Neuron (in vitro differentiated cells): ENCODE results near the gene TAS2R13.

Experiments
- H2AFZ ChIP-seq: one replicate; pipeline ENCODE4 v1.6.1; 2013; ENCODE audit warnings: low read depth, mild to moderate bottlenecking, inconsistent platforms, low read length, moderate library complexity
- H3K27me3 ChIP-seq: one replicate; pipeline ENCODE4 v1.6.1; 2013; ENCODE audit warnings: low read length; ENCODE audit not compliant: insufficient read depth
- H3K36me3 ChIP-seq: one replicate; pipeline ENCODE4 v1.6.1; 2013; ENCODE audit warnings: low read length; ENCODE audit not compliant: insufficient read depth
- H3K4me1 ChIP-seq: one replicate; pipeline ENCODE4 v1.6.1; 2013; ENCODE audit warnings: low read length; ENCODE audit not compliant: insufficient read depth
- H3K4me3 ChIP-seq: 2 replicates; pipeline ENCODE4 v1.5.1; 2013; ENCODE audit warnings: mild to moderate bottlenecking, low read length, moderate library complexity
- H3K9me3 ChIP-seq: one replicate; pipeline ENCODE4 v1.6.1; 2013; ENCODE audit warnings: low read length

The TAS2R13 gene

DNA sequence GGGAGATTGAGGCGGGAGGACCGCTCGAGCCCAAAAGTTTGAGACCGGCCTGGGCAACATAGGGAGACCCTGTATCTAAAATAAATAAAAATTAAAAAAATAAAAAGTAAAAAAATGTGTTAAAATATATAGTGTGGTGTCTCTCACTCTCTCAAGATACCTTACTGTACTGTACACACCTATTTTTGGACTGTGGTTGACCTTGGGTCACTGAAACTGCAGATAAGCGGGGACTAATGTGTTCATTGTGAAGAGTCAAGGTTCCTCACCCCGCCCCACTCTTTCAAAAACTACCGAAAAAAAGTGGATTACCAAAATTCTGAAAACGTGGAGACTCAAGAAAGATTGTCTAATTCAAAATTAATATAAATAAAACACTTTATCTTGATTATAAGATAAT, 1.0 kb upstream of the TAS2R13 start:
- peaks cover 3% of the 10 kb centered on the region for H3K9me3 ChIP-seq
- H2AFZ ChIP-seq, result no peak overlapping the region
- no peaks in the 10 kb centered on the region for H3K4me1 ChIP-seq
- H3K36me3 ChIP-seq, result no peaks in the 10 kb centered on the region
- H3K27me3 ChIP-seq, result no peaks in the 10 kb centered on the region
- no peak overlapping the region for H3K4me3 ChIP-seq

DNA sequence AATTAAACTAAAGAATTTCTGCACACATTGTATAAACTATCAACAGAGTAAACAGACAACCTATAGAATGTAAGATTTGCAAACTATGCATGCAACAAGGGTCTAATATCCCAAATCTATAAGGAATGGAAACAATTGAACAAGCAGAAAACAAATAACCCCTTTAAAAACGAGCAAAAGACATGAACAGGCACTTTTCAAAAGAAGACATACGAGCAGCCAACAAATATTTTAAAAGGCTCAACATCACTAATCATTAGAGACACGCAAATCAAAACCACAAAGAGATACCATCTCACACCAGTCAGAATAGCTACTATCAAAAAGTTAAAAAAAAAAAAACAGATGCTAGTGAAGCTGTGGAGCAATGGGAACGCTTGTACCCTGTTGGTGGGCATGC, 4.7 kb downstream of the TAS2R13 start:
- Histone ChIP-seq H3K4me1 (no peaks in the 10 kb centered on the region), H3K4me3 (no peak overlapping the region), H2AFZ (no peak overlapping the region), H3K36me3 (no peaks in the 10 kb centered on the region), H3K27me3 (no peaks in the 10 kb centered on the region), H3K9me3 (peaks cover 16% of the 10 kb centered on the region)

DNA sequence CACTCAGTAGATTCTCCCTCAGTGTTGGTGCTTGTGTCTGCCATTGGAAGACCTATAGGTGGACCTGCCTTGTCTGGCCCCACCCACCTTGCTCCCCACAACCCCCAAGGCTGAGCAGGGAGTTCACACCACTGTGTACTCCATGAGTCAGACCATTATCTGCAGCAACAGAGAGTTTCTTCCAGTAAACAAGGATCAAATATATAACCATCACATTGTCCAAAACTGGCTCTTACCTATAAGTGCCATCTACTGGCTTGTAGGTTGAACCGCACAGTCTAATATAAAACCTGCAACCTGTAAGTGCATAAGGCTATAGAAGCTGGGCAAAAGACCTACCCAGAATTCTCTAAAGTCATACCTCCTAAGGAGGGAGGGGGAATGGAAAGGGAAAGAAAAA, 7.9 kb downstream of the TAS2R13 start:
- no peaks in the 10 kb centered on the region for H3K27me3 ChIP-seq
- peaks cover 16% of the 10 kb centered on the region for H3K9me3 ChIP-seq
- no peaks in the 10 kb centered on the region for H3K36me3 ChIP-seq

GRCh38 chr12:10900972-10901371, 8.4 kb downstream of the TAS2R13 start:
- no peak overlapping the region for H2AFZ ChIP-seq
- H3K36me3 ChIP-seq, result no peaks in the 10 kb centered on the region
- no peaks in the 10 kb centered on the region for H3K4me1 ChIP-seq
- peaks cover 16% of the 10 kb centered on the region for H3K9me3 ChIP-seq
- H3K27me3 ChIP-seq, result no peaks in the 10 kb centered on the region
- no peak overlapping the region for H3K4me3 ChIP-seq

More for the DNA sequence above, 7.9 kb downstream of the TAS2R13 start:
- no peak overlapping the region for H3K4me3 ChIP-seq
- H3K4me1 ChIP-seq, result no peaks in the 10 kb centered on the region
- no peak overlapping the region for H2AFZ ChIP-seq

DNA sequence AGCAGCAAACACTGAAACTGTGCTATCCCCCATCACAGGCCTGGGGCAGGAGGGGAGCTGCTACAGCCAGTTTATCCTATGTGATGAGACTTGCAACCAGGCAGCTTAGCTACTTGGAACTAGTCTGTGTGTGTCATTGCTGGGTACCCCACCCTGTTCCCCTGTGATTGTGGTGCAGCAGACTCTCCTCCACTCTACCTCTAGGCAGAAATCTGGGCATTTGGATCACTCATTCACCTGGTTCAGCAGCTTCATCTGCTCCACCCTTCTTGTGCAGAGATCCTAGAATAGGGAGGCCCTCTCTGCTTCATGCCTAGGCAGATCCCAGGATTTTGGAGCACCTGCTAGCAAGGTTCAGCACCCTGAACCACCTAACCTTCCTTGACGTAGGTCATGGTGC, 8.8 kb downstream of the TAS2R13 start:
- H3K4me1 ChIP-seq, result no peaks in the 10 kb centered on the region
- no peak overlapping the region for H3K4me3 ChIP-seq
- H3K36me3 ChIP-seq, result no peaks in the 10 kb centered on the region
- H3K9me3 ChIP-seq, result peaks cover 14% of the 10 kb centered on the region
- H2AFZ ChIP-seq, result no peak overlapping the region
- H3K27me3 ChIP-seq, result no peaks in the 10 kb centered on the region

DNA sequence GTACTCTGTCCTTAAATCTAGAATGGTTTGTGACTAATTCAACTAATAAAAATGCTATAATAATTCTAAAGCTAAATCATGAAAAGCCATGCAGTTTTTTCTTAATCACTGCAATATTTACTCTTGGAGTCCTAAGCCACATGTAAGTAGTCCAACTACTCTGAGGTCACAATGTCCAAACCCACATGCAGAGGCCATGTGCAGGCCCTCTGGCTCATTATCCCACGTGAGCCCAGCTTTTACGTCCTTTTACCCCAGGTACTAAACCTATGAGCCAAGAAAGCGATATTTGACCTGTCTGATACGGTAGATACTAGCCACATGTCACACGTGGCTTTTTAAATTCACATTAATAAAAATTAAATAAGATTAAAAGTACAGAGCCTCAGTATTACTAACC, 12.5 kb downstream of the TAS2R13 start:
- Histone ChIP-seq H2AFZ (no peak overlapping the region), H3K4me3 (no peak overlapping the region), H3K36me3 (no peaks in the 10 kb centered on the region), H3K4me1 (no peaks in the 10 kb centered on the region), H3K9me3 (peaks cover 3% of the 10 kb centered on the region), H3K27me3 (no peaks in the 10 kb centered on the region)

GRCh38 chr12:10891937-10892336, 17.4 kb downstream of the TAS2R13 start:
- H3K4me1 ChIP-seq, result no peaks in the 10 kb centered on the region
- peaks cover 2% of the 10 kb centered on the region for H3K36me3 ChIP-seq
- no peak overlapping the region for H3K4me3 ChIP-seq
- no peaks in the 10 kb centered on the region for H3K27me3 ChIP-seq
- H2AFZ ChIP-seq, result no peak overlapping the region
- no peaks in the 10 kb centered on the region for H3K9me3 ChIP-seq

DNA sequence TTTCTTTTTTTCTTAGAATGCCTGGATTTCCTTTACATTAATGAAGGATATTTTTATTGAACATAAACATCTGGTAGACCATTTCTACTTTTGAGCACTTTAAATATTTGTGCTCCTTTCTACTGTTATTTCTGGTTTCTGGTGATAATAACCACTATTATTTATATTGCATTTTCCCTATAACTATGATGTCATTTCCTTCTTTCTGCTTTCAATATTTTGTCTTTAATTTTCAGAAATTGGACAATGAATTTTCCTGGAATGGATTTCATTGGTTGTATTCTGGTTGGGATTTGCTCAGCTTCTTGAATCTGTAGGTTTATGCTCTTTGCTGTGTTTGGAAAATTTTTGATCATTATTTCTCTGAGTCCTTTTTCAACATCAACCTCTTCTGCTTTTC, 20.1 kb downstream of the TAS2R13 start:
- H3K36me3 ChIP-seq, result peaks cover 2% of the 10 kb centered on the region
- no peak overlapping the region for H3K4me3 ChIP-seq
- no peak overlapping the region for H2AFZ ChIP-seq
- no peaks in the 10 kb centered on the region for H3K4me1 ChIP-seq
- H3K9me3 ChIP-seq, result no peaks in the 10 kb centered on the region
- H3K27me3 ChIP-seq, result no peaks in the 10 kb centered on the region

DNA sequence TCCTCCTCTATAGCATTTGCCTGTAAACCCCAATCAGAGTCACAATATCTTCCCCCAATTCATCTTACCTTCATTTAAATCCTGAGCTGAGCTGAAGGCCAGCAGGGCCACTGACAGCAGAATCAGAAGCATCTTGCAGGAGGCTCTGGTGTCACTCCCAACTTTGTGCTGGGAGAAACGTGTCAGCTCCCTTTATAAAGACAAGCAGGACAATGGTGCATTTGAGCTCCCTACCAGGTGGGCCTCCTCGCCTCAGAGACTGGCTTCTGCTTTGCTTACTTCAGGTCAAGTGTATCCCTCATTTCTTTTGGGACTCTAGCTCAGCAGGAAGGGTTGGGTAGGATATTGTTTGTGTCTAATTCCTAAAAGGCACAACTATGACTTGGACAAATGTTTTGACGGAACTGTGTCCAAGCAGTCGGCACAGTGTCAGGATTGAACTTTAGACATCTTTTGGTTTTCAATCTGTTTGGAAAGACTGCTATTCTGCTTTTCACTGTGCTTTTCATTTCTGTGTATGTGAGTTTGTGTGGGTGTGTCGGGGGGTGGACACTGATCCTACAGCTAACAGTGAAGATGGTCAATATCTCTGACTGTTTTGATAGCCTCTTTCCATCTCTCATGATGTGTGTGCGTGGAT, 25.2 kb downstream of the TAS2R13 start, which contains the start of gene PRH1:
Gene PRH1 (minus strand): TSS at position 170 of the 640 bp plus-strand sequence. CDS start 38 bp downstream, at position 132.
- Histone ChIP-seq H3K4me3 (no peak within 1 kb of the TSS), H3K9me3 (no peaks in the 10 kb centered on the region), H3K36me3 (peaks cover 14% of the 10 kb centered on the region), H3K27me3 (no peaks in the 10 kb centered on the region), H2AFZ (no peak within 1 kb of the TSS), H3K4me1 (no peaks in the 10 kb centered on the region)

- H3K4me3 ChIP-seq, result no peak overlapping the region
- no peaks in the 10 kb centered on the region for H3K27me3 ChIP-seq
- no peak overlapping the region for H2AFZ ChIP-seq
- peaks cover 10% of the 10 kb centered on the region for H3K36me3 ChIP-seq
- H3K9me3 ChIP-seq, result no peaks in the 10 kb centered on the region
- H3K4me1 ChIP-seq, result no peaks in the 10 kb centered on the region
These were observed 36.0 kb downstream of the TAS2R13 start for GRCh38 chr12:10873378-10873777.

DNA sequence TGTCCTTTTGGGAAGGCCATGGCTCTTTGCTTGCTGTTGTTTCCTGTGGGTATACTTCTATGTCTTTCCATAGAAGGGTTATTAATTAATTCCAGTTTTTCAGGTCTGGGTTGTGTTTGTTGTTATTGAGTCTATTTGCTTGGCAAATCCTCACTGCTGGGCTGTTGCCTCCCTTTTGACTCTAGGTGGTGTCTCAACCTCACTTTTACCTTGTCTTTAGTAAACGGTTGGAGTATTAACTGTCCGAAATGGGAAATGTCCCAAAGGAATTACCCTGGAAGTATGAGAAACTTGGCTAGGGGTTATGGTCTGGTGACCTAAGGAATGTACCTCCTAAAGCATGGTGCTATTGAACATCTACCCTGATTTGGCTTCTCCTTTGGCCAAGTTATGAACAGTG, 42.0 kb downstream of the TAS2R13 start:
- H3K36me3 ChIP-seq, result no peaks in the 10 kb centered on the region
- no peaks in the 10 kb centered on the region for H3K9me3 ChIP-seq
- H2AFZ ChIP-seq, result no peak overlapping the region
- H3K4me1 ChIP-seq, result no peaks in the 10 kb centered on the region
- no peak overlapping the region for H3K4me3 ChIP-seq
- H3K27me3 ChIP-seq, result no peaks in the 10 kb centered on the region

DNA sequence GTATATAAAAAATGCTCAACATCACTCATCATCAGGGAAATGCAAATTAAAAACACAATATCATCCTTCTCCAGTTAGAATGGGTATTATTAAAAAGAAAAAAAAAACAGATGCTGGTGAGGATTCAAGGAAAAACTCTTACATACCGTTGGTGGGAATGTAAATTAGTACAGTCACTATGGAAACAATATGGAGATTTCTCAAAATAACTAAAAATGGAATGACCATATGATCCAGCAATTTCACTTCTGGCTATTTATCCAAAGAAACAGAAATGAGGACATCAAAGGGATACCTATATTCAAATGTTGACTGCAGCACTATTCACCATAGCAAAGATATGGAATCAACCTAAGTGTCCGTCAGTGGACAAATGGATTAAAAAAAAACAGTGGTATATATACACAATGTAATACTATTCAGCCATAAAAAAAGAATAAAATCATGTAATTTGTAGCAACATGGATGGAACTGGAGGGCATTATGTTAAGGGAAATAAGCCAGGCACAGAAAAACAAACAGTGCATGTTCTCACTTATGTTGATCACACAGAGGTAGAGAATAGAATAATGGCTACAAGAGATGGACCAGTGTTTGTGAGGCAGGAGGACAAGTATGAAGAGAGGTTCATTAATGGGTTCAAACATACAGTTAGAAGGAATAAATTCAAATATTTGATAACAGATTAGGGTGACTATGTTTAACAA, 45.7 kb downstream of the TAS2R13 start:
- no peaks in the 10 kb centered on the region for H3K4me1 ChIP-seq
- H3K4me3 ChIP-seq, result no peak overlapping the region
- no peaks in the 10 kb centered on the region for H3K27me3 ChIP-seq
- H3K36me3 ChIP-seq, result no peaks in the 10 kb centered on the region
- H2AFZ ChIP-seq, result no peak overlapping the region
- peaks cover 8% of the 10 kb centered on the region for H3K9me3 ChIP-seq

DNA sequence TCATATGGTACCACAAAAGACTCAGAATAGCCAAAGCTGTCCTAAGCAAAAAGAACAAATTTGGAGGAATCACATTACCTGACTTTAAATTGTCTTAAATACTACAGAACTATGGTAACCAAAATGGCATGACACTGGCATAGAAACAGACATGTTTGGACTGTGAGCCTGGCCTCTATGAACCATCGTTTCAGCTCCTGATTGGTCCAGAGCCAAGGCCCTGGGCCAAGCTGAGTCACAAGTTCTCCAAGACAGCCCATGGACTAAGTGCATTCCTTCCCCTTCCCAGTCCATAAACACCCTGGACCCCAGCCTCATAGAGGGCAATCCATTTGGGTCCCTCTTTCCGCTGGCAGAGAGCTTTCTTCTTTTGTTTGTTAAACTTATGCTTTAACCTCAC, 48.0 kb downstream of the TAS2R13 start:
- no peaks in the 10 kb centered on the region for H3K27me3 ChIP-seq
- H3K4me1 ChIP-seq, result no peaks in the 10 kb centered on the region
- H3K9me3 ChIP-seq, result peaks cover 21% of the 10 kb centered on the region
- no peak overlapping the region for H3K4me3 ChIP-seq
- H3K36me3 ChIP-seq, result no peaks in the 10 kb centered on the region
- no peak overlapping the region for H2AFZ ChIP-seq
